NCI-H1105 (cell line): ENCODE data around the gene NGEF.
"Not testable (repeated sequence)": the region's sequence is repeated elsewhere in the genome, so short reads cannot be mapped to it uniquely, and the experiment has no call there.

ENCODE experiments used
- DNase-seq: peaks from one replicate; lab custom pipeline; 2025; lab: John Stamatoyannopoulos, UW

The NGEF gene

DNA sequence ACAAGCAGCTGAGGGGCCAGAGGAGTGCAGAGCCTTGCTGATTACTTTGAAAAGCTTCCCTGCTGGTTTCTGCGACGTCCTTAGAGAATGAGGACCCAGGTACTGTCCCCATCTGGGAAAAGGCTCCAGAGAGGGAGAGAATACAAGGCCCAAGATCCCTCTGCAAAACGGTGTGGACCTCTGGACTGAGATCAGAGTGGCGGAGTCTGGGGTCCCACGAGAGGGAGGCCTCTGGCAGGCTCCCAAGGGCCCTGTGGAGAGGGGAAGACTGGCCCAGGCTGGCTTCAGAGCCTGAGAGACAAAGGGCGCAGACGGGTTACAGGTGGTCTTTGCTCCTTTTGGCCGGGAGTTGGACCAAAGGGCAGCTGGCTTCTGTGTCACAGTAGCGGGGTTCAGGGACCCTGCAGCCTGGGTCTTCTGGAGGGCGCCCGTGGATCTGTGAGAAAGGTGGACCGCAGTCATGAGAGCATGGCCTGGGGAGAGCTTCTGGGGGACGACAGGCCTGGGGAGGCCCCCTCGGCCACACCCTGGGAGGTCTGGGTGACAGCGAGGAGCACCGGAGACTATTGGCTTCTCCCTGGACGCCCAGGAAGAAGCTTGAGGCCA, 142.2 kb downstream of the NGEF start:
- no peak for DNase-seq

DNA sequence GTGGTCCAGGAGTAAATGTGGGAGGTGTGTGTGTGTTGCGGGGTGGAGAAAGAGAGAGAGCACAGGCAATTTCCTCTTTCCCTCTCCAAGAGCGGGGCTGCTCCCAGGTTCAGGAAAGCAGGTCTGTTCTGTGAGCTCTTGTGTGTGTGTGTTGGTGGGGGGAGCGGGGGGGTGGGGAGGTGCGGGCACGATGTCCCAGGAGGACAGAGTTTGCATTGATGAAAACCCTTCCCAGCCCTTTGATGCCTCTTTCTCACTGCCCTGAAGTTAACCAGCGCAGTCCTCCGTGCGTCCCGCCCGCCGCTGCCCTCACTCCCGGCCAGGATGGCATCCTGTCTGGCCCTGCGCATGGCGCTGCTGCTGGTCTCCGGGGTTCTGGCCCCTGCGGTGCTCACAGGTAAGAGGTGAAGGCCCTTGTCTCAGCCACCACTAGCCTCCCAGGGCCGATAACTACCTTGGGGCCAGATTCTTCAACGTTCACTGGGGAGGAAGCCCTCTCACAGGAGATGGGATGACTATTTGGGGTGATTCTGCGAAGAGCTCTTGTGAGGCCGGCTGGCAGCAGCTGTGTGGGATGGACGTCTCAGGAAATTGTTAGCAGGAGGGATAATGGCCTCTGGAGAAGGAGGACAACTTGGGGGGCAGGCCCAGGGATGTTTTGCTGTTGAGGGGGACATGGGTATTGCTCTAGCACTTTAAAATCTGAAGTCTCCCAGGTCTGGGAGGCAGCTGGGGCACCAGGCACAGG, 142.9 kb downstream of the NGEF start, which contains the start of gene SNORC:
Gene SNORC (plus strand): TSS at position 247 of the 748 bp plus-strand sequence. CDS start 78 bp downstream, at position 325.
- no peak for DNase-seq

DNA sequence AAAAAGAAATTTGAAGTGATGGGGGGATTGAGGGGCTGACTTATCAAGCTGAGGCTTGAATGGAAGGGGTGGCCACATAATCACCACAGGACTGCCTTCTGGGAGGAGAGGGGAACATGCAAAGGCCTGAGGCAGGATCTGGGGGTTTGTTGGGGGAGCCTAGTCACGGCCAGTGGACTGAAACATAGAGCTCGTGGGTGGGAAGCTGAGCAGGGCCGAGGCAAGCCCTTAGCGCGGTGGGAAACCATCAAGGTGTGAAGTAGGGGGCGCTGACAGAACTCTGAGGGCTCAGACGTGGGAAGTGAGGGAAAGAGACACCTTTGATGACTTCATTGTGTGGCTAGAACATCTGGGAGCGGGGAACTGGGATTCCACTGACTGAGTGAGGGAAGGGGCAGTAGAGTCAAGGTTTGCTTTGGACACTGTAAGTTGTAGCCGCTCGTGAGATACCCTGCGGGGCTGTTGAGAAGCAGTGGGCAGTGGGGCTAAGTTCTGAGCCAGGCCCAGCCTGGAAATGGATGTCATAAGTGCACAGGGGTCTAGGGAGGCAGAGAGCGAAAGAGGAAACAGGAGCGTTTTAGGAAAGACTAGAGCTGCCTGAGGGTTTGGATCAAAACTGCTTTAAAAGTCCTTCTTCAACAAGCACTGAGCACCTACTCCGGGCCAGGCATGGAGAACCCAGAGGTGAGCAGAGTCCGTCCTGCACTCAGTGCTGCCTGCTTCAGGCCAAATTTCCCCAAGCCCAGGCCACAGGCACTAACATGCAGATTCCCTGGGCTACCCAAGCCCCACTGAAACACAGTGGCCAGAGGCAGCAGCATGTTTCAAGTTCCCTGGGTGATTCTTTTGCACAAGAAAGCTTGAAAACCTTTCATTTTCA, 143.7 kb downstream of the NGEF start:
- no peak for DNase-seq

DNA sequence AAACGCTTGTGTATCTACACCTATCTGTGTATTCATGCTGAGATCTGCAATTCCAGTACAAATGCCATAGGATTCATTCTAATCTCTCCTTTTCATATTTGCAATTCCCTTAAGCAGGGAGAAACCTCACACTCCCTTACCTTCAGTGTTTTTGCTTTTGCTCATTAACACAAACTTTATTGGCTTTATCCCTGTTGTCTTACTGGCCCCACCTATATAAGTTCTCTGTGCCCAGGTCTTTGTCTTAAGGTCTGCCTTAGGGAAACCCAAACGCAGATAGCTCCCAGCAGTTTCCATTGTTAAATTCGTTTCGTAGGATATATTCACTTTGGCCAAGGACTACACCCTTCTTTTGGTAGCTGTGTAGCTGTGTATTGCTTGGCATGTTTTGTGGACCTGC, 147.0 kb downstream of the NGEF start:
- no peak for DNase-seq

DNA sequence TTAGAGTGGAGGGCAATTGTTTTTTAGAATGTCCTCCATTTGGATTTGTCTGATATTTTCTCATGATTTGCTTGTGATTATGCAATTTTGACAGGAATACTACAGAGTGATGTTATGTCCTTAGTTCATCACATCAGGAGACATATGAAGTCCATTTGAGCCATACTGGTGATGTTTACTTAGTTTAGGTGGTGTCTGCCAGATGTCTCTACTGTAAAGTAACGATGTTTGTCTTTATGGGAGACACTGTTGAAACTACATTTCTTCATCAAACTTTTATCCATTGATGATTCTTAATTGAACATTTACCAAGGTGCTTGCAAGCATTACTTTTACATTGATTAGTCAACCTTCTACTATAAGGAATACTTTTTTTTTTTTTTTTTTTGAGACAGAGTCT, 147.9 kb downstream of the NGEF start:
- no peak for DNase-seq

DNA sequence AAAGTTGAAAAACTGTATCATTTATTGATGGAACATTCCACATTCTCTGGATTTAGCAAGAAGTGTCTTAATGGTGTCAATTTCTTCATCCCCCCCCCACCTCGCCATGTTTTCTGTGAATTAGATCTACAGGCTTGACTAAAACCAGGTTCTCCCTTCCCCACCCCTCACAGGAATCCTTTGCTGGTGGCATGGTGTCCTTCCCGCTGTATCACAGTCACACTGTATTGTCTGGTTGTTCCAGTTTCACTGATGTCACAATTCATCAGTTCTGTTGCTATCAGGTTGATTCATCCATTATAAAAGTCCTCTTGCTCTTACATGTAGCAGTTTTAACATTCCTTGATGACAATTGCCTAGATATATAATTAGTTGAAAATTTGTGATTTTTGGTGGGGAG, 149.1 kb downstream of the NGEF start:
- no peak for DNase-seq

DNA sequence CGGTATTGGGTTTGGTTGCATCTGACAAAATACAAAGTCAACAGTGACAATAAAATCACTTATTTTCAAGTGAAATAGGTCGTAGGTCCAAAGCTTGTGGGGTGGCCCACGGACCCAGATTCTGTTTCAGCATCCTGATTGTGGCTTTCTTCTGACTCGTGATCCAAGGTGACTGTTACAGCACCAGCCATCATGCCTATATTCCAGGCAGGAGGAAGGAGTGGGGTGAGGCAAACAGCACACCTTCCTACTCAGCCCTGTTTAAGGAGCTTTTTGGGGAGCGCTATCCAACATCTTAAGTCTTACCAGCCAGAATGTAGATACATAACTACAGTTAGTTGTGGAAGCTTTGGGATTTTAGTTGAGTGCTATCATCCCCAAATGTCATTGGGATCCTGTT, 151.7 kb downstream of the NGEF start:
- DNase-seq = no peak

DNA sequence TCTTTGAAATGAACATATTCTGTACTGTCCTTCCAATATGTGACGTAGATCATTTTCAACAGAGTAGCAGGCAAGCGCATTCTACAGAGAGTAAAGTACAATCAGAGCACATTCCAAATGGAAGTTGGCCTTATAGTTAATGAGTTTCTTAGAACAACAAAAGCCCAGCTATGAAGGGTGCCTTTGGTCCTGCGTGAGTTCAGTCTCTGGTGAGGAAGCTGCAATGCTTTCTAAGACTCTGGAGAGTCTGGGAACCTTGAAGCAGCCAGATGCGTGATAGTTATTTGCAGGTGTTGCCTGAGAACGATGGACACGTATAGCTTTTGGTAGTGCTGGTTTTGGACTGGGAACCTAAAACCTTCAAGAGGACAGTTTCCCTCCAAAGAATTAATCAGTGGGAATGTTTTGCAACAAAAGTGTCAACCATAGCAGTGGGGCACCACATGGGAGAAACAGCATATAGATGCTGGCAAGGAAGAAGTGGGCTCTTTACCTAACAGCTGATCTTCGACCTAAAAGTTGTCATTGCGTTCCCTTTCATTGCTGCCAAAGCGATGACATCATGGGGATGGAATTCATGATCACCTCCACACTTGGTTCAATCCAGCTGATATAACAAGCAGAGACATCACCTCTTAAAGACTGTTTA, 152.3 kb downstream of the NGEF start:
- no peak for DNase-seq

DNA sequence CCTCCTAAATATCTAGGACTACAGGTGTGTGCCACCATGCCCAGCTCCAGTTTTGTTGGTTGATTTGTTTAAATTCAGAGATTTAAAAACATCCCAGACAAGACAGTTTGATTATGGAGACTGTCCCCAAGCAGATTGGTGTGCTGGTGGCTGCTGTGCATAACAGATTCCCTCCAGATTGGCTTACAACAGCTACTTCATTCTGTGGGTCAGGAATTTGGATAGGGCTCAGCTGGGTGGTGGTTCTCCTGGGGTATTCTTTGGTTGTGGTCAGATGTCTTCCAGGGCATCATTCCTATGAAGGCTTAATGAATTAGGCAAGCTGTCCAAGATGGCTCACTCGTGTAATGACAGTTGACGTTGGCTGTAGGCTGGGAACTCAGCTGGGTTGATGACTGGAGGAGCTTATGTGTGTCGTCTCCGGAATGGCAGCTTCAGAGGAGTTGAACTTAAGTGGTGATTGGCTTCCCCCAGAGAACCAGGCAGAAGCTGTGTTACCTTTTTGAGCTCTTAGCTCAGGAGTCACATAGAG, 153.6 kb downstream of the NGEF start:
- DNase-seq = no peak

DNA sequence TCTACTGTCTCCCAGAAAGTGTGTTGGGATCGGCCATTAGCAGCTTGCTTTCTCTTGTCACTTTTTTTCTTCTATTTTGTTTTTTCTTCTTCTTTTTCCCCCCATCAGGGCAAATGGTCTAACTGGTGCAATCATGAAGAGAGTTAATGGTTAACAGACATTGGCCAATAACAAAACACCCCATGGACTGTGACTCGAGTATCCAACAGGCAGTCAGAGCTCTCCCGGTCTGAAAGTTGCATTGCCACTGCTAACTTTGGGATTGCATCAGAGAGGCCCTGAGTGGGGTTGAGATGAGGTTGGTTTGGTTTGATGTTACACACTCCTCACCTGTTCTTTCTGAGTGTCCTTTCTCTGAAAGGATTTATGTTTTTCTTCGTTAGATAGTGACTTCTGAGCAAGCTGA, 155.9 kb downstream of the NGEF start:
- no peak for DNase-seq

DNA sequence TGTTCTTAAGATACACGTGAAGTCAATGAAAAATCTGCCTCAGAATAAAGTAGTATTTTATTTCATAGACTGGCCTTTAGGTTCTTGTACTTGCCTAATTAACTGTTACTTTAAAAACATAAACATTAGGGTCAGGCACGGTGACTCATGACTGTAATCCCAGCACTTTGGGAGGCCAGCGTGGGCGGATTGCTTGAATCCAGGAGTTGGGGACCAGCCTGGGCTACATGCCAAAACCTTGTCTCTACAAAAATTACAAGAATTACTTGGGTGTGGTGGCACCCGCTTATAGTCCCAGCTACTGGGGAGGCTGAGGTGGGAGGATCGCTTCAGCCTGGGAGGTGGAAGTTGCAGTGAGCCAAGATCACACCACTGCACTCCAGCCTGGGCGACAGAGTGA, 159.0 kb downstream of the NGEF start:
- DNase-seq = no peak

DNA sequence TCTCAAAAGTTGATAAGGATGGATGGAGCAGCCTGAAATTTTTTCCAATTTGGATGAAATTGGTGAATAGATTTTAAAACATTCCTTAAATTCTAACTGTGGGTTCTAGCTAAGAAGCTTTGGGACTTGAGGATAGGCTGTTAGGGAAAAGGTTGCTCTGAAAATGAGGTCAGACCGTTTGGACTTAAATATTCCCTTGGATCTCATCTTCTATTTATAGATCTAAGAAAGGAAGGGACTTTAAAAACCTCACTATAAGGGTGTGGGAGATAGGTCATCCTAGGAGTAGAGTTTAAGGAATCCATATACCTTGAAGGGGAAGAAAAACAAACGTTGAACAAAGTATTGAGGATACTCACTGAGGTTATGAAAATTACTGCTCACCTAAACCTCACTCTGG, 160.4 kb downstream of the NGEF start:
- no peak for DNase-seq

DNA sequence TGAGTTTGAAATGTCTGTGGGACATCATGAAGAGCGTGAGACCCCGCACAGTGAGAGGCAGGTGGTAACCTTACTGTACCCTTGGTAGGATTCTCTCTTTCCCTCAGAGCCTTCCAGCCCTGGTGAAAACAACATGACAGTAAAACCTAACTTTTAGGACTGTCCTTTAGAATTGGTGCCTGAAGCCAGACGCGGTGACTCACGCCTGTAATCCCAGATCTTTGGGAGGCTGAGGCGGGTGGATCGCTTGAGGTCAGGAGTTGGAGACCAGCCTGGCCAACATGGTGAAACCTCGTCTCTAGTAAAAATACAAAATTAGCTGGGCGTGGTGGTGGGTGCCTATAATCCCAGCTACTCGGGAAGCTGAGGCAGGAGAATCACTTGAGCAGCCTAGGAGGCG, 161.0 kb downstream of the NGEF start:
- DNase-seq = not testable (repeated sequence)

DNA sequence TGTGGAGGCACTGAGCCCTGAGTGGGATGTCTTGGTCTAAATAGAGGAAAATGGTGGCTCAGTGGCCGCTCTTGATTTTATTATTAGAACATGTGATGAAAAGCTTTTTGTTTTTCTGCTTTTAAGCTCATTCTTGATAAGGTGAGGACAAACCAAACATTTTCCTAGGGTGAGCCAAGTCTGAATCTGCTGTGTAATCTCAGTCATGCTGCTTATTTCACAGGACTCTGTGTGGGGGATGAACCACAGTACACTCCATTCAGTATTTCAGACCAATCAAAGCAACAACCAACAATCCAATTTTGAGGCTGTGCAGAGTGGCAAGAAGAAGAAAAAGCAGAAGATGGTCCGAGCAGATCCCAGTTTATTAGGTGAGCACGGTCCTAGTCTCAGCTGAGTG, 163.0 kb downstream of the NGEF start:
- DNase-seq = no peak

DNA sequence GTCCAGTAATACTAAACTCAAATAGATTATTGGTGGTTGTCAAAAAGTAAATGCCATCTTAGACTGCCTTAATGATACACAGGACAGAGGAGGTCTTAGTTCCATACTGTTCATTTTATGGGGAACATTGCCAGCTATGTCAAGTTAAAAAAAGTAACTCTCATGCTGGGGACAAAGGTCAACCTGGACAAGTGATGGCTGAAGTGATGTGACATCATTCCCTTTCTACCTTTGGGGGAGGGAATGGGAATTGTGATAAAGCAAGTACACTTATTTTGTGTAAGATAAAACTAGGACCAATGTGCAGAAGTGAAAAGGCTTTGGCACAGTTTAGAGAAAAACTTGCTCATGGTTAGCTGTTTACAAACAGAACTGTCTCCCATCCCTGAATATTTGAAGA, 167.0 kb downstream of the NGEF start:
- no peak for DNase-seq

DNA sequence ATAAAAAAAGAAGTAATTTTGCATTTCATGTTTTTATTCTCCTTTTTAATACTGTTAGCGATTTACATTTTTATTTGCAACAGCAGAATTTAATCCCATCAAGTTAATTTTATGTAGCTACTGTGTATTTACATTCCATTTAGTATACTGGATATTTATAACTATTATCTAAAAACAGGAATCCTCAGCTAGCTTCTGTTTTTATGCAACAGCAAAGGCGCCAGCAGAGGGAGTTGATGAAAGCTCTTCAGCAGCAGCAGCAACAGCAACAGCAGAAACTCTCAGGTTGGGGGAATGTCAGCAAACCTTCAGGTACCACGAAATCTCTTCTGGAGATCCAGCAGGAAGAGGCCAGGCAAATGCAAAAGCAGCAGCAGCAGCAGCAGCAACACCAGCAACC, 169.2 kb downstream of the NGEF start:
- DNase-seq = no peak

DNA sequence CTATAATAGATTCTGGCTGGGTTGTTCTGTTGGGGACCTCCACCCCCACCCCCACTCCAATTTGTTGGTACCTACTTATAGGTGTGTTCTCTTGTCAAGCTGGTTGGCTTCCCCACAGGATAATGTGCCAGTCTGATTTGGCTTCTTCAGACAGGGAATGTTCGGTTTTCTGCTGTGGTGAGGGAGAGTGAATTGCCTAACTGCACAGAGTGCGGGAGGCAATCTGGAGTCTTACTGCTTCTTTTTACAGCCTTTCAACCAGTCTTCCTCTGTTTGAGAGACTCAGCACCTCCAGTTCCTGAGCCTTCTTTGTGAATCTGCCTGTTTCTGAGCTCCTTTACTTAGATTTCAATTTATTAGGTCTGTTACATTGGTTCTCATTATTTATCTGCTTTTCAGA, 170.4 kb downstream of the NGEF start:
- no peak for DNase-seq

DNA sequence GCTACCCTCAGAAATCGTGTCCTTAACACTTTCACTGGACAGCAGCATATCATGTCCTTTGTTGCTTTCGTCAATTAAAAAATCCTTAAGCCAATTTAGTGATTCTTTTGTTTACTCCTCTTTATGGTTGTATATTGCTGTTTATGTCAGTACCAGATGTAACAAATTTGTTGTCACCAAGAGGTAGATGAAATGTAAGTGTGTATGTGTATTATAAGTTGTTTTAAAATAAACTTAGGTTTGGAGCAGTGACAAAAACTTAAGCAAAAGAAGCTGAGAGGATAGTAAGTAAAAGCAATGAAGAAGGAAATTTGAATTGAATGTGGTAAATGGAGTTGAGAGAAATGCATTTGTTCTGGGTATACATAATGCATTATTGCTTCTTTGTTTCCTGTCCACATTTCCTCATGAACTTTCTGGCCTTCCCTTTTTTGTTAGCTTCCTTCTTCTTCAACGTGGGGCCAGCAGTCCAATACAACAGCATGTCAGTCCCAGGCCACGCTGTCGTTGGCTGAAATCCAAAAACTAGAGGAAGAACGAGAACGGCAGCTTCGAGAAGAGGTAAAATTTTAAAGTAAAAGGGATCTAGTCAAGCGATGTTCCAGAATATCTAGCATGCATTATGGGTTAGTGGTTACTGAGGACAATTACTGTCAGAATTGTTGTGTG, 173.5 kb downstream of the NGEF start:
- no peak for DNase-seq

DNA sequence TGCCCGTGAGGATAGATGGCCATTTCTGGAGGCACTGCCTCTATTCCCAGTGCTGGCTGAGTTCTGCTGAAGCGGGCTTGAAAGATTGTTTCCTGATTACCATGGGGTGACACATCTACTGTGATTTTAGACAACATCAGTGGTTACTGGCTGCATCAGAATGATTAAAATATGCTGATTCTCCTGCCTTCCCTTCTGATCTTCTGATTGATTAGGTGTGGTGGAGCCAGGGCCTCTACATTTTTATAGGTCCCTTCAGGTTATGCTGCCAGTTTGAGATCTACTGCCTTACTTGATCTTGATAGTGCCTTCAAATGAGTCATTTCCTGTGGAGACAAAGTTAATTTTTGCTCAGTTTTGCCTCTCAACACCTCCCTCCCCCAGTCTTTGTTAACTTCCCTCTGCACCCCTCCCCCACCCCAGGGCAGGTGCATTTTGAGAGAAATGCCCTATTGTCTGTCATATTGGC, 174.6 kb downstream of the NGEF start:
- no peak for DNase-seq

DNA sequence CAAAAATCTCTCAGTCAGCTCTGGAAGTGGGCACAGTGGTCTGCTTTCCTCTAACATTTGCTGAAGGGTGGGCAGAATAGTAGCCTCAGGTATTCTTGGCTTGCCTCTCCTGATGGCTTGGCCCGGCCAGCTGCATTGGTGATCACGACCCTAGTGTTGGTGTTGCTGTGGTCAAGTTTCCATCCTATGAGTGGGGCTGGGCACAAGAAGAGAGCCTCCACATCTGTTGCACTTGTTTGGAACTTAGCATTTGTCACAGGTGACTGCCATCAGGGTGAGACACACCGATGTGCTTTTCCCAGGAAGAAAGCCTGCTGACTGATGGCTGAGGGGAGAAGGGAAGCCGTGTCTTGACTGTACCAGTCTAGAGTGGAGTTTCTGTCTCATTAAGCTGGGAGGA, 176.1 kb downstream of the NGEF start:
- no peak for DNase-seq

DNA sequence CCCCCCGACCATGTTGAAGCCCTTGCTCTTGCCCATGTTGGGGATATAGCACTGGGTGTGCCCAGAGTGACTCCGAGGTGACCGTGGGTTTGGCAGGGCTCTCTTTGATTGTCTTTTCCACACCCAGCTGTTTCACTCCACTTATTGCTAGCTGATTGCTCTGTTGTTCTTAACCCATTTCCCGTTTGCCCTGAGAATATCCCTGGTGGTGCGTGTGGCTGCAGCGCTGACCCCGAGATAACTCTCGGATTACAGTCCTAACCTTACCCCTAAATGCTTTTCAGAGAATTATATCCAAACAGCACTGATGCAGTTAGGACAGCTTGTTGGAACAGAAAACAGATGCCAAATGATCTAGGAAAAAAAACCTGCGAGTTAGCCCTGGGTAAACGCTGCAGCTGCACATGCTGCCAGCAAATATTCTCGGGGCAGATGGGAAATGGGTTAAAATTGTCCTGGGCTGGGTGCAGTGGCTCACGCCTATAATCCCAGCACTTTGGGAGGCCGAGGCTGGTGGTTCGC, 177.3 kb downstream of the NGEF start:
- no peak for DNase-seq
